H1 (cell line): Measurements from ENCODE around the gene IRGC. TPM values are rescaled to one million over a fixed set of nuclear protein-coding genes. Genes with fewer than 3 reads are reported as not detected.

Experiments used
- CEBPB ChIP-seq: IDR thresholded peaks from 2 replicates; pipeline ENCODE4 v1.6.1; 2012; ENCODE audit warnings: low read depth, low read length
- KDM1A ChIP-seq: fragments of 200-600, 300-600 bp; sonication (generic); IDR thresholded peaks from 2 replicates; pipeline ENCODE4 v1.7.1; 2016; ENCODE audit warnings: mild to moderate bottlenecking, low read length, borderline replicate concordance
- polyA plus RNA-seq, 7 experiments: library from polyadenylated mRNA; depleted of rRNA in 3 of 7; stranded (reverse) in 5 of 7; unstranded in 2 of 7; fragments of >200 nt in 5 of 7; fragments of 200-250 nt in 2 of 7; gene quantifications; 1 replicate in 5 of 7; 2 replicates in 1 of 7; 4 replicates in 1 of 7; pipeline versions ENCODE4 v1.2.1 to v1.2.3, GENCODE V29; 2011 to 2013; ENCODE audit warnings: missing spikeins in 2 of 7, mixed read lengths in 2 of 7
- total RNA-seq: library from RNA; stranded (reverse); fragmentation: NEBNext Ultra II Directional; extraction: Animal tissue kit (Norgen Biotek cat#: 25700); gene quantifications from 2 replicates; pipeline ENCODE4 v1.2.1, GENCODE V29; 2021

Gene IRGC
- total and polyA plus RNA-seq, 2 of the 8 experiments (the other 6 are each of a cell fraction or from before 2014, with no cell fraction given) = not detected

DNA sequence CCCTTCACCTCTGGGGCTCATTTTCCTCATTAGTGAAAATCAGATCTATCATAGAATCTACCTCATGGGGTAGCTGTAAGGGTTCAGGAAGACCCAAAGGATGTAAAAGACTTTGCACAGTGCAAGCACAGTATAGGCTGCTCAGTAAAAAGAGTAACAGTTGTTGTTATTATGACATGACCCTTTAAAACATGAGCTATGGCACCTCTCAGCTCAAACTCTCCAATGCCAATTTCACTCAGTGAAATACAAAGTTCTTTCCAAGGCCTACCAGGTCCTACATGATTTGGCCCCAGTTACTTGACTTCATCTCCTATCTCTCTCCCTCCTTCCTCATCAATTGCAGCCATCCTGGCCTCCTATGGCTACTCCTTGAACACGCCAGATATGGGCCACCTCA lies 34.0 kb downstream of the IRGC start (continued):
- TF ChIP-seq KDM1A (no peak), CEBPB (no peak)
